GM21381 (cell line): ENCODE measurements around the gene DPT.

Experiments used
- ATAC-seq: cut with Tn5 transposase; IDR thresholded peaks from one replicate; pipeline ENCODE4 v1.9.1; 2021; ENCODE audit warnings: mild to moderate bottlenecking, moderate library complexity; ENCODE audit not compliant: unreplicated experiment

Gene DPT

GRCh38 chr1:168736520-168736919, 7.5 kb upstream of the DPT start:
- no peak for ATAC-seq

GRCh38 chr1:168735974-168736373, 7.0 kb upstream of the DPT start:
- ATAC-seq, result no peak

- ATAC-seq, result no peak
Observed at GRCh38 chr1:168734946-168735345, 5.9 kb upstream of the DPT start.

- no peak for ATAC-seq
Observed at GRCh38 chr1:168734271-168734670, 5.3 kb upstream of the DPT start.

GRCh38 chr1:168733241-168733640, 4.2 kb upstream of the DPT start:
- no peak for ATAC-seq

GRCh38 chr1:168732736-168733135, 3.7 kb upstream of the DPT start:
- no peak for ATAC-seq

- no peak for ATAC-seq
Observed at GRCh38 chr1:168731244-168731953, 2.4 kb upstream of the DPT start.

GRCh38 chr1:168729405-168729802, 398 bp upstream of the DPT start:
- no peak for ATAC-seq

- ATAC-seq, result no peak
Observed at GRCh38 chr1:168726719-168727118, 2.3 kb downstream of the DPT start.

- no peak for ATAC-seq
Observed at GRCh38 chr1:168726281-168726680, 2.7 kb downstream of the DPT start.

- ATAC-seq, result no peak
Observed at GRCh38 chr1:168725831-168726230, 3.2 kb downstream of the DPT start.

- no peak for ATAC-seq
Observed at GRCh38 chr1:168725060-168725459, 3.9 kb downstream of the DPT start.

- ATAC-seq, result no peak
Observed at GRCh38 chr1:168723000-168723399, 6.0 kb downstream of the DPT start.

GRCh38 chr1:168720839-168721238, 8.2 kb downstream of the DPT start:
- no peak for ATAC-seq

GRCh38 chr1:168719306-168720111, 9.5 kb downstream of the DPT start:
- peak; percentile 72 for ATAC-seq

GRCh38 chr1:168717906-168718891, 10.8 kb downstream of the DPT start:
- no peak for ATAC-seq

- no peak for ATAC-seq
Observed at GRCh38 chr1:168714012-168714411, 15.0 kb downstream of the DPT start.

- ATAC-seq, result no peak
Observed at GRCh38 chr1:168709405-168710363, 19.3 kb downstream of the DPT start.

- ATAC-seq, result no peak
Observed at GRCh38 chr1:168708698-168709404, 20.2 kb downstream of the DPT start.
